HG02884 (cell line): ENCODE measurements around the gene THTPA.
A peak's percentile ranks its signal among the peaks of the same experiment; 100 is the strongest.

Experiments used
- ATAC-seq: cut with Tn5 transposase; IDR thresholded peaks from one replicate; pipeline ENCODE4 v1.9.1; 2021; ENCODE audit warnings: mild to moderate bottlenecking, moderate library complexity; ENCODE audit not compliant: unreplicated experiment

The THTPA gene

GRCh38 chr14:23550131-23550811, 5.8 kb upstream of the THTPA start:
- no peak for ATAC-seq

DNA sequence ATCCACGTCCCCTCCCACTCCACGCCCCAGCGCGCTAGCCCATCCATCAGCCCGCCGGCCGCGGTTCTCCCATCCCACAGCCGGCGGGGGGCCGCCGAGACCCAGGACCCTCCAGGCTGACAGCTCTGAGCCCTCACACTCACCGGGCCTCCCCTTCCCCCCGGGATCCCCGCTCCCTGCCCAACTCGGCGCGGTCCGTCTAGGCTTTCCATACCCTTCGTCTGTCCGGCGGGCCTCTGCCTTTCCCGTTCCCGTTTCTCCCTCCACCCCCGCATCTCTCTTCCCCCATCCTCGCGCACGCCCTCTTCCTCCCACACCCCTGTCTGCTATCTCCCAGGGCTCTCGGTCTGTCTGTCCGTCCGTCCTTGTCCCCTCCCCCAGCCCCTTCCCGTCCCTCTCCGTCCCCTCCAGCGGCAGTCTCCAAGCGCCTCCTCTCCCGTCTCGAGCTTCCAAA, 5.2 kb upstream of the THTPA start:
- ATAC-seq, result no peak

DNA sequence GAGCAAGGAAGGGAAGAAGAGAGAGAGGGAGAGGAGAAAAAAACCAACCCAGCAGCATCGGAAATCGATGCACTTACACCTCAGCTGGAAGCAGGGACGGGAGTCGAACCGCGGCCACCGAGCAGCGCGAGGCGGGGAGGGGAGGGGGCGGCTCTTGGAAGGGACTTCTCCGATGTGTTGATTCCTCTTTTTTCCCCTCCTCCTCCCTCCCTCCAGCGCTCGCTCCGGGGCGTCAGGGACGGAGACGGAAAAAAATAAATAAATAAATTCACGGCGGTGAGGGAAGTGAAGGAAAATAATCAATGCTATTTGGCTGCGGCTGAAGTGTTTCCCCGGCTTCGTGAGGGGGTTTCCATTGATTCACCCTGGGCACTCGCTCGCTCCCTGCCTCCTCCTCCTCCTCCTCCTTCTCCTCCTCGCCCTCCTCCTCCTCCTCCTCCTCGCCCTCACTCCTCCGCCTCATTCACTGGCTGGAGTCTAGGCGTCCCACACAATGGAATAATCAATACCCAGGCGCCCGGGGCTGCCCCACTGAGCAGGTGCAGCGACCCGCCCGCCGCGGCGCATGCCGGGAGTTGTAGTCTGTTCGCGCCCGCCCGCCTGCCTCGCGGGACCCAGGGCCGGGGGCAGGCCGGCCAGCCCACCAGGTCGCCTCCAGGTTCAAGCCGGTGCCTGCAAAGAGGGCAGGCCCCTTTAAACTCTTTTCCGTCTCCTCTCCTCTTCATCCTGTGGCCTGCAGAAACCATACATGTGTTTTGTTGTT, 4.6 kb upstream of the THTPA start, which contains the start of gene ZFHX2:
Gene ZFHX2, minus strand, starts transcription at position 500 of the 763 bp plus-strand sequence. CDS start 16,440 bp downstream, outside the sequence.
- ATAC-seq, result peak; percentile 45

DNA sequence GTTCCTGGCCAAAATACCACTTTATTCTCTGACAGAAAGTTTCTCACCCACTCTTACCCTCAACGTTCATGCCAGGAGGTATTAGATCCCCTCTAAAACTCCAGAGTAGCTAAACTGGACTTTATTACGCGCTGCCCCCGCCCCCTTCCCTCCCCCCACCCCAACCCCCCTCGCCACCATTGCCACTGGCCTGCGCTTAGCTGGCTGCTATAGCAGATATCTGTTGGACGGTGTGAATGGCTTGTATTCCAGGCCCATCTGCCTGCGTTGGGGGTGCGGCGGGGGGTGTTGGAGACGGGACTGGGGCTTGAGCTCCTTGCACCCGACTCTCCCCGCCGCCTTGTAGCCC, 564 bp upstream of the THTPA start:
- peak; percentile 4 for ATAC-seq

- ATAC-seq, result no peak
These were observed 799 bp downstream of the THTPA start for GRCh38 chr14:23556700-23557440.

GRCh38 chr14:23557521-23557920, 1.4 kb downstream of the THTPA start:
- ATAC-seq, result no peak

- no peak for ATAC-seq
These were observed 1.9 kb downstream of the THTPA start for GRCh38 chr14:23557946-23558345.

- ATAC-seq, result no peak
These were observed 2.4 kb downstream of the THTPA start for GRCh38 chr14:23558346-23559009.

DNA sequence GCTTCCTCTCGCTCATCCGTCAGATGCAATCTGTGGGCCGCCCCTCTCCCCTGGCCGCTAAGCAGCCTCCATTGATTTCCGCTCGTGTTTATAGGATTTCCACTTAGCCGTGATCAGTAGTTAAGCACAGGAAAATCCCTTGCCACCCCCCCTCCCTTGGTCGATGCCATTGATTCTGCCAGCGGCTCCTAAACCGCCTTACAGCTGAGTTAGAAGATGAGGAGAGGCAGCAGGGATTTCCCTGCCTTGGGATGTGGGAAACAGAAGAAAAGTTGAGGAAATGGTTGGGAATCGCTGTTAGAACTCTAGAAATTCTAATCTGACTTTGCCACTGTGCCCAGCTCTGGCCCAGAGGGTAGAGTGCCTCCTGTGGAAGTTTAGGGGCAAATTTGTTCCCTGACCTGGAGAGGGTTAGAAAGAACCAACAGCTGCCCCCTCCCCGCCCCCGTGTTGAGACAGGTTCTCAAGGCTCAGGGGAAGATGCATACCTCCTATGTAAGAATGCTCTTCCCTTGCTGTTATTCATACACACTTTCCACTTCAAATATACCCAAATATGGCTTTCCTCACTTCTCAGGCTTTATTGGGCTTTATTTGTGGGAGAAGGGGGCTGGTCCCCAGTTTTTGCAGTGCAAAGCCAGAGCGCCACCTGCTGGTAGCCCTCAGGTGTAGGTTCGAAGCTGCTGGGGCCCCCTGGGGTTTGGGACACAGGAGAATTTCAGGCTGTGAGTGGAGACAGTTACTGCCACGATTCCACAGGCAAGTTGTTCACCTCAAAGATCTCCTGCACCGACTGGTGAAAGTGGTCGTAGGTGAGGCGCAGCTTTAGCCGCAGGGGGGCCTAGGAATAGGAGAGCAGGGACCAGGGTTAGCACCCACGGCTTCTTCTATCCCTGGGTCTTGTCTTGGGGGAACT, 3.2 kb downstream of the THTPA start:
- no peak for ATAC-seq

- ATAC-seq, result no peak
These were observed 4.0 kb downstream of the THTPA start for GRCh38 chr14:23559926-23560520.

DNA sequence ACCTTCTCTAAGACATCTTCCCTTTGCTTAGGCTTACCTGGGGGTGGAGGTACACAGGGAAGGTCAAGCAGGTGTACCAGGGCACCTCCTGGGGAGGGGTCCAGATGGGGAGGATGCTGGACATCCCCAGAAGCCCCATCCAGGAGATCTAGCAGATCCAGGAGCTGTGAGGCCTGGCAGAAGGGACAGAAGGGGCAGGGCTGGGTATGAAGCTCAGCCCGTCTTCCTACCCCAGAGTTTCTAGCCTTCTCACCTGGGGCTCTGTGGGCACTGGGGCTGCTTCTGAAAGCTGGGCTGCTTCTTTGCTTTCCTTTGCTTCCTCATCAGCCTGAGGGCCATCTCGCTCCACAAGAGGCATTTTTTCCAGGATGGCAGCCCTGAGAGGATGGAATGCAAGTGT, 5.2 kb downstream of the THTPA start:
- ATAC-seq, result no peak

DNA sequence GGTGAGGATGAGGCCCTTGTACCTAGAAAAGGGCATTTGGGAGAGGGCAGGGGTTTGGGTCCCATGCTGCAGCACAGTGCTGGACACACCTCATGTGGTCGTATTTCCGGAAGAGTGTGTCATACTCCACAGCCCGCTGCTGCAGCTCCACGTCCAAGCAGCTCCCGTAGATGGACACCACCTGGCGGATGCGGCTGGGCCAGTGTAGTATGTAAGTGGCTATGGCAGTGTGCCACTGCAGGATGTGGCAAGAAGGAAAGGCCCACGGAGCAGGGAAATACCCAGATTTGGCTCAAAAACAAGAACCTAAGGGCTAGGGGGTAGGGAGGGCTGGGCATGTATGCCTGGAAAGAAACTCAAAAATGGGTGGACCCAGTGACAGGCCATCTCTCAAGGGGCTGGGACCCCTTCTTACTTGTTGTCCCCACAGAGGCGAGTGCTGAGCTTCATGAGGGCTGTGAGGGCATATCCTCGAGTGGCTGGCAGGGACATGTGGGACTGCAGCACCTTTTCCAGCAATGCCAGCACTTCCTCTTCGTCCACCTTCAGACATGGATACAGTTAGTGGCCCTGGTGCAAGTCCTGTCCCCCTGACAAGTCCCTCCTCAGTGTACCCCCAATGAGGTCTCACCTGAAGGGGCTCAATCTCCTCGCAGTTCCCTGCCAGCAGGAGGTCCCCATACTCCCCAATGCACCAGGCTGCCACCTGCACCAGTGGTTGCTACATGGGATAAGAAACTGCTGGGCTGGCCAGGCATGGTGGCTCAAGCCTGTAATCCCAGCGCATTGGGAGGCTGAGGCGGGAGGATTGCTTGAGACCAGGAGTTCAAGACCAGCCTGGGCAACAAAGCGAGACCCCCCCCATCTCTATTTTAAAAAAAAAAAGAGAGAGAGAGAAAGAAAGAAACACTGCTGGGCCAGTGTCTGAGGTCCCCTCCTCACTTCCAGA, 6.1 kb downstream of the THTPA start:
- ATAC-seq, result no peak

DNA sequence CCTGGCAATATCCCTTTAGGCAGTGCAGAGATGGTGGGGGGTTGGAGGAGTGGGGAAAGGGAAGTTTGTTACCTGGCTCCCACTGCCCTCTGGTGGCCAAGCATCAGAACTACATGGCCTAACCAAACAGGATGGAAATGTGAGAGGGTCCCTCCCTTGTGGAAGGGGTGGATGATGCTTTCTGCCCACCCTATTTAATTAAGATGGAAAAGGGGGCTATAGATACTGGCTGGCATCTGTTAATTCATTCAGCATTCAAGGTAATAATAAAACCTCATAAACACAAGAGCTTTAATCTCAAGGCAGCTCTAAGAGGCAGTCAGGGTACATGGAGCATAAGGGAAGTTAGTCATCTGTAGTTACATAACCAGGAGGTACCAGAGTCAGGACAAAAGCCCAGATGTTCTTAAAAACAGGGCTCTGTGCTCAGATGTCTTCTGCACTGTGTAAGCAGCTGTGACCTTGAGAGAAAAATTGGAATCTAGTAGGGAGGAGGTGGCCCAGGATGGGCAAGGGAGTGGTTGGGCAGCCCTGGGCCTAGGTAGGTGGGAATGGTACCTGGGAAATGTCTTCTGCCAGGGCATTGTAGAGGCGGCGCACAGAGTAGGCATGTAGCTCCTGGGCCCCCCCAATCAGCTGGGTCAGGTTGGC, 6.9 kb downstream of the THTPA start:
- ATAC-seq, result no peak

DNA sequence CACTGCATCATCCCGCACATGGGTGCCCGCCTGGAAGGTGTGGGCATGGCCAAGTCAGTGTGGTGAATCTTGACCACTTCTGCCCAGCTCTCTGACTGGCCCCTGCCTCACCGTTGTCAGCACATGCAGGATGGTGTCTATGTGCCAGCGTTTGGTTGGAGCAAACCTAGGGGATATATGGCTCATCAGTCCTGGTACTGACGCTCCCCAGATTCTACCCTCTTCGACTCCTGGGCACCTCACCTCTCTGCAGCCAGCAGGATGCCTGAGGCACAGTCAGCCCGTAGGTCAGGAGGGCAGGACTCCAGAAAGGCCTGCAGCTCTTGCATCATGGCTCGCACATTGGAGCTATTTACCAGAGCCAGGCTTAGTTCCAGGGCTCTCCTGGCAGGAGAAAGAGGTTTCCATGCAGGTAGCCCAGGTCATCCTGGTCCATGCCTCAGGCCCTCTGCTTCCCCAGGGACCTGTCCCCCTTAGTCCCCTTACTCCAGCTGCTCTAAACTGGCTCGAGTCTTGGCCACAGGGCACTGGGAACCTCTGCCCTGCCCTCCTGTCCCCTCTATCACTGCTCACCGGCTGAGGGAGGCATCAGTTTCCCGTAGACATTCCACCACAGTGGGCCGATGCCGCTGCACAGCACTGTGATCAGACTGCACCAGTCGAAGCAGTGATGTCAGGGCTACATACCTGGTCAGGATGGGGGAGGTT, 7.6 kb downstream of the THTPA start:
- no peak for ATAC-seq

- no peak for ATAC-seq
These were observed 8.2 kb downstream of the THTPA start for GRCh38 chr14:23564181-23564812.

DNA sequence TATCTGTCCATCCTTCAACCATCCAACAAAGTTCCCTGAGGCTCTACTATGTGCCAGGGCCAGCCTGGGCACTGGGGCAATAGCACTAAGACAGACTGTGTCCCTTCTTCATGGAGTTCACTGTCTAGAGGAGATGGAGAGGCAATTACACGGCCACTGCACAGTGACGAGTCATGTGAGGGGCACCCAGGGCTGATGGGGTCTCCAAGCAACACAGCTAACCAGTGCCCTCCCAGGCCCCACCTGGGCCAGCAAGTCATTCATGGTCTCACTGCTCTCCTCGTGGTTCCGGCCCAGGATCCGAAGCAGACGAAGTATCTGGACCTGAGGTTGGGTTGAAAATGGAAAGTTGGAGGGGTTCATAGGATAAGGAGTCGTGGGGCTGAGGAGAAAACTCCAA, 8.8 kb downstream of the THTPA start:
- ATAC-seq, result no peak

- no peak for ATAC-seq
These were observed 9.6 kb downstream of the THTPA start for GRCh38 chr14:23565626-23566025.
